ENCODE results near the gene DCBLD1. TPM values are rescaled to one million over a fixed set of nuclear protein-coding genes. Genes with fewer than 3 reads are reported as not detected.

Gene DCBLD1
- total and polyA plus RNA-seq, 2 donors (not counting 3 experiments of a cell fraction or from before 2014, with no cell fraction given): 30.2 to 44.3 TPM

DNA sequence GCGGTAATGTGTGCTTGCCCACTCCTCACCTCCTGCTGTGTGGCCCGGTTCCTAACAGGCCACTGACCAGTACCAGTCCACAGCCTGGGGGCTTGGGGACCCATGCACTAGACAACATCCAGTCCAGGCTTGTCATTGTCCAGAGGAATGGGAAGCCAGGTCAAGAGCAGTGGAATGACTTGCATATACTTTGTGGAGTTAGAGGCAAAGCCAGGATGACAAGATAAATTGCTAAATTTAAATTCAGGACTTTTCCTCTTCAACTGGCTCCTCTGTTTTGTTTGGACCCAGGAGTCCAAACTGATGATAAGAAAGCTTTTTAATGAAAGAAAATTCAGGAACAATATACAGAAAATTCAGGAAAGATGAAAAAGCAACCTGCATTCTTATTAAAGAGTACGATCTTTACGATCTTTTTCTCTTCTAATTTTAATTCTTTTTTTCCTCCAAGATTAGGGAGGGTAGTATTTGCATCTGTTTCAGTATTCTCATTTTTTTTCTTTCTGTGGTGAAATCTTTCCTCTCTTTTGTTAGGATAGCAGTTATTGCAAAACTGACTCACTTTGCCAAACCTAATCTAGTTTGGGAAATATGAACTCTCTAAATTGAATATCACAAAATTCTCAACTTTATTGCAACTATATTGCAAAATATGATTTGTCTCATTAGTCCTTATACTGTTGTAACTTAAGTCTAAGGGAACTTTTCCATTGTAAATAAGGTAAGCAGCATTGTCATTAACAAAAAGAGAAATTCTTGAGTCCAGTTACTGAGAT, 48.2 kb downstream of the DCBLD1 start:
- Histone ChIP-seq H4K20me1 (replicated peaks; ENCODE audit: control insufficient read depth, extremely low read depth, insufficient read depth, low read length) (no peaks in the 10 kb centered on the region), H3K9me1 (replicated peaks; ENCODE audit: control insufficient read depth, extremely low read depth, insufficient read depth, low read length) (no peaks in the 10 kb centered on the region), H3K9me3 (replicated peaks; ENCODE audit: control insufficient read depth, insufficient read depth, low read length) (no peaks in the 10 kb centered on the region), H3K4me2 (ENCODE audit: insufficient read depth, low read length) (no peak overlapping the region), H3K4me1 (ENCODE audit: control insufficient read depth, extremely low read depth, insufficient read depth, low read length) (peaks cover 17% of the 10 kb centered on the region), H3K36me3 (ENCODE audit: control insufficient read depth in 2 of 2, extremely low read depth in 1 of 2, insufficient read depth in 2 of 2, low read length in 2 of 2) (peaks cover 8 to 17% of the 10 kb centered on the region in 2 experiments), H3K9ac (replicated peaks; ENCODE audit: extremely low read depth, insufficient read depth, low read length) (no peak overlapping the region), H3K27ac (ENCODE audit: insufficient read depth, low read depth, low read length) (no peak overlapping the region), H3K27me3 (ENCODE audit: control insufficient read depth in 2 of 2, insufficient read depth in 2 of 2, low read length in 2 of 2) (no peaks in the 10 kb centered on the region), H3K79me2 (ENCODE audit: control insufficient read depth, insufficient read depth, low read length) (peaks cover 15% of the 10 kb centered on the region), H3K4me3 (replicated peaks in 1 of 3; ENCODE audit: insufficient read depth in 1 of 3, low read depth in 1 of 3, low read length in 3 of 3) (no peak overlapping the region), H2AFZ (ENCODE audit: low read depth, low read length) (no peak overlapping the region)
- BruUV-seq (replicated peaks): no TSS peak
- CTCF ChIA-PET: interaction anchor here (0.9 to 1.9 kb wide), 2 partner anchors 10 to 66 kb away, joined by 3 to 5 read pairs; no protein-coding TSS in a partner anchor
- dilution Hi-C loops (cut with MboI; ENCODE audit: extremely low pct_ligation_motif_present, low sequenced_read_pairs) (no loop called here), intact Hi-C loops (cut with micrococcal nuclease) (no loop called here)
- FAIRE-seq (no peak), DNase-seq (ENCODE audit: low read depth, low spot score) (no peak)
- POLR2A ChIA-PET: no interaction called here
- TF ChIP-seq, protein P1, sequence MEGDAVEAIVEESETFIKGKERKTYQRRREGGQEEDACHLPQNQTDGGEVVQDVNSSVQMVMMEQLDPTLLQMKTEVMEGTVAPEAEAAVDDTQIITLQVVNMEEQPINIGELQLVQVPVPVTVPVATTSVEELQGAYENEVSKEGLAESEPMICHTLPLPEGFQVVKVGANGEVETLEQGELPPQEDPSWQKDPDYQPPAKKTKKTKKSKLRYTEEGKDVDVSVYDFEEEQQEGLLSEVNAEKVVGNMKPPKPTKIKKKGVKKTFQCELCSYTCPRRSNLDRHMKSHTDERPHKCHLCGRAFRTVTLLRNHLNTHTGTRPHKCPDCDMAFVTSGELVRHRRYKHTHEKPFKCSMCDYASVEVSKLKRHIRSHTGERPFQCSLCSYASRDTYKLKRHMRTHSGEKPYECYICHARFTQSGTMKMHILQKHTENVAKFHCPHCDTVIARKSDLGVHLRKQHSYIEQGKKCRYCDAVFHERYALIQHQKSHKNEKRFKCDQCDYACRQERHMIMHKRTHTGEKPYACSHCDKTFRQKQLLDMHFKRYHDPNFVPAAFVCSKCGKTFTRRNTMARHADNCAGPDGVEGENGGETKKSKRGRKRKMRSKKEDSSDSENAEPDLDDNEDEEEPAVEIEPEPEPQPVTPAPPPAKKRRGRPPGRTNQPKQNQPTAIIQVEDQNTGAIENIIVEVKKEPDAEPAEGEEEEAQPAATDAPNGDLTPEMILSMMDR (IDR thresholded peaks at IDR 0.05; ENCODE audit: extremely low read depth in 1 of 2, insufficient read depth in 1 of 2, low read depth in 1 of 2, low read length in 2 of 2): no peak
- no peak for TF ChIP-seq EZH2 (IDR thresholded peaks at IDR 0.05; ENCODE audit: borderline replicate concordance, low read depth, low read length, severe bottlenecking)
- TF ChIP-seq JUN (IDR thresholded peaks at IDR 0.05; ENCODE audit: borderline replicate concordance, insufficient read depth, insufficient read length, low read depth): no peak
- no peak for TF ChIP-seq POLR2AphosphoS5 (IDR thresholded peaks at IDR 0.05; ENCODE audit: insufficient read depth, low read depth, low read length)

Data from endothelial cell of umbilical vein (primary cell).